HepG2 (cell line): ENCODE data around the gene TNS1. TPM values are rescaled to one million over a fixed set of nuclear protein-coding genes. Genes with fewer than 3 reads are reported as not detected.
A peak's percentile ranks its signal among the peaks of the same experiment; 100 is the strongest.

Experiments
- ATAC-seq: fragments of 200-7000 bp; cut with Tn5 transposase; 3 replicates; pipeline ENCODE4 v1.9.1; 2020; ENCODE audit warnings: mild to moderate bottlenecking, moderate library complexity
- BruUV-seq: library from RNA; stranded (reverse); fragments of 400-500 nt; replicated peaks from 2 replicates; lab custom pipeline; 2021; lab: Mats Ljungman, UMichigan
- CTCF ChIA-PET: fragments of 300-600 bp; formaldehyde crosslinking; extraction: SDS; loops from one replicate; lab custom pipeline; 2021; ENCODE audit warnings: low total read pairs, inconsistent platforms, low intra/inter-chr PET ratio; lab: Yijun Ruan, JAX
- POLR2A ChIA-PET: fragments of 350-600 bp; sonication (Branson Sonifier 250); formaldehyde crosslinking; loops from one replicate; lab custom pipeline; 2020; ENCODE audit warnings: antibody characterized with exemption, inconsistent platforms; lab: Yijun Ruan, JAX
- DNase-seq: peaks from one replicate; pipeline ENCODE4 v3.0.0-alpha.2; 2015; ENCODE audit warnings: low spot score
- FAIRE-seq: peaks from 3 replicates; lab custom pipeline; 2011; peaks lifted over from hg19 to GRCh38; lab: Jason Lieb, UNC
- H2AFZ ChIP-seq: one replicate; pipeline ENCODE4 v1.6.1; 2011; ENCODE audit warnings: low read length, inconsistent platforms
- H3K27ac ChIP-seq: fragments of 300-600 bp; 3 replicates; pipeline ENCODE4 v1.8.0; 2011; ENCODE audit warnings: mixed run types, mild to moderate bottlenecking, mixed read lengths, low read length, inconsistent platforms; ENCODE audit not compliant: insufficient read depth; ENCODE audit errors: extremely low read length
- H3K27me3 ChIP-seq, 2 experiments: fragments of 200-600 bp in 1 of 2; 2 replicates in 1 of 2; 3 replicates in 1 of 2; pipeline versions ENCODE4 v1.6.0 to v1.8.0; 2011; ENCODE audit warnings: low read length in 2 of 2, mild to moderate bottlenecking in 2 of 2, moderate library complexity in 2 of 2, inconsistent platforms in 1 of 2; ENCODE audit not compliant: insufficient read depth in 2 of 2, control insufficient read depth in 1 of 2
- H3K36me3 ChIP-seq, 2 experiments: fragments of 200-600 bp in 1 of 2; replicated peaks in 1 of 2; 2 replicates in 1 of 2; 3 replicates in 1 of 2; pipeline versions ENCODE4 v1.5.1 to v1.8.0; 2011; ENCODE audit warnings: low read length in 2 of 2, inconsistent platforms in 1 of 2; ENCODE audit not compliant: insufficient read depth in 2 of 2, control insufficient read depth in 1 of 2
- H3K4me1 ChIP-seq: 2 replicates; pipeline ENCODE4 v1.5.1; 2012; ENCODE audit warnings: low read length, inconsistent platforms; ENCODE audit not compliant: insufficient read depth
- H3K4me2 ChIP-seq: 2 replicates; pipeline ENCODE4 v1.6.0; 2011; ENCODE audit warnings: low read depth, low read length, inconsistent platforms
- H3K4me3 ChIP-seq, 3 experiments: fragments of 200-600 bp in 1 of 3; sonication (generic), shearing (Covaris generic) in 1 of 3; replicated peaks in 1 of 3; 2 replicates each; pipeline ENCODE4 v1.5.1; 2011 to 2016; ENCODE audit warnings: low read length in 3 of 3, inconsistent platforms in 2 of 3, low read depth in 2 of 3, mild to moderate bottlenecking in 2 of 3, control low read depth in 1 of 3, mixed read lengths in 1 of 3; ENCODE audit not compliant: insufficient read depth in 1 of 3
- H3K79me2 ChIP-seq: one replicate; pipeline ENCODE4 v1.6.1; 2011; ENCODE audit warnings: low read length, inconsistent platforms; ENCODE audit not compliant: insufficient read depth
- H3K9ac ChIP-seq: 2 replicates; pipeline ENCODE4 v1.6.0; 2011; ENCODE audit warnings: mild to moderate bottlenecking, low read depth, low read length, inconsistent platforms; ENCODE audit not compliant: insufficient read depth
- H3K9me3 ChIP-seq: 2 replicates; pipeline ENCODE4 v1.5.1; 2012; ENCODE audit warnings: mild to moderate bottlenecking, low read length
- H4K20me1 ChIP-seq: 2 replicates; pipeline ENCODE4 v1.6.0; 2011; ENCODE audit warnings: inconsistent platforms, mild to moderate bottlenecking, low read length, moderate library complexity; ENCODE audit not compliant: insufficient read depth
- BORCS8-MEF2B ChIP-seq: sonication (generic); formaldehyde crosslinking; IDR thresholded peaks from 2 replicates; pipeline ENCODE4 v1.8.0; 2022; ENCODE audit warnings: mild to moderate bottlenecking, missing genetic modification reagents
- FOXA3 ChIP-seq: IDR thresholded peaks from 2 replicates; pipeline ENCODE4 v1.6.1; 2016; ENCODE audit warnings: missing genetic modification reagents, missing compliant biosample characterization
- FOXP4 ChIP-seq: sonication (generic); formaldehyde crosslinking; IDR thresholded peaks from 2 replicates; pipeline ENCODE4 v1.4.0; 2020; ENCODE audit warnings: missing genetic modification reagents
- JARID2 ChIP-seq: sonication (generic); formaldehyde crosslinking; IDR thresholded peaks from 2 replicates; pipeline ENCODE4 v1.8.1; 2023; ENCODE audit warnings: missing genetic modification reagents, inconsistent platforms; ENCODE audit not compliant: insufficient replicate concordance
- MYPOP ChIP-seq: sonication (generic); formaldehyde crosslinking; IDR thresholded peaks from 2 replicates; pipeline ENCODE4 v1.8.1; 2023; ENCODE audit warnings: mild to moderate bottlenecking, moderate library complexity, missing genetic modification reagents
- NR2F1 ChIP-seq, 2 experiments: fragments of 450-650 bp in 1 of 2; formaldehyde crosslinking in 1 of 2; IDR thresholded peaks; 2 replicates each; pipeline versions ENCODE4 v1.5.0 to v1.6.1; 2016 to 2020; ENCODE audit warnings: mild to moderate bottlenecking in 1 of 2, missing compliant biosample characterization in 1 of 2, missing genetic modification reagents in 1 of 2, moderate library complexity in 1 of 2
- SNAPC4 ChIP-seq: sonication (generic); formaldehyde crosslinking; IDR thresholded peaks from 2 replicates; pipeline ENCODE4 v1.4.0; 2020; ENCODE audit warnings: mild to moderate bottlenecking, missing genetic modification reagents
- STAT5B ChIP-seq: sonication (generic); formaldehyde crosslinking; IDR thresholded peaks from 2 replicates; pipeline ENCODE4 v1.4.0; 2020; ENCODE audit warnings: missing genetic modification reagents
- YEATS2 ChIP-seq: sonication (generic); formaldehyde crosslinking; IDR thresholded peaks from 2 replicates; pipeline ENCODE4 v1.4.0; 2020; ENCODE audit warnings: missing genetic modification reagents, borderline replicate concordance
- ZNF136 ChIP-seq: sonication (generic); formaldehyde crosslinking; IDR thresholded peaks from 2 replicates; pipeline ENCODE4 v1.8.1; 2022; ENCODE audit warnings: low read depth, mild to moderate bottlenecking, moderate library complexity, missing genetic modification reagents
- ZNF704 ChIP-seq: sonication (generic); formaldehyde crosslinking; IDR thresholded peaks from 2 replicates; pipeline ENCODE4 v1.8.1; 2023; ENCODE audit warnings: mild to moderate bottlenecking, inconsistent platforms, moderate library complexity, missing genetic modification reagents, borderline replicate concordance
- WGBS: methylation state at CpG from one replicate; pipeline ENCODE4 v1.1.6; 2017; ENCODE audit warnings: low lambda C conversion rate; 5-methylcytosine and 5-hydroxymethylcytosine counted together
- in situ Hi-C: cut with HindIII; loops from 2 replicates; pipeline ENCODE4 v1.10.0; 2017; ENCODE audit warnings: low pct_unique_long_range_greater_than_20kb; ENCODE audit not compliant: extremely low pct_ligation_motif_present
- intact Hi-C: fragments of 100-400 bp; cut with micrococcal nuclease; formaldehyde crosslinking; loops from one replicate; pipeline ENCODE4 v1.10.0; 2022; ENCODE audit not compliant: unreplicated experiment
- polyA plus RNA-seq, 8 experiments: library from polyadenylated mRNA; depleted of rRNA in 3 of 8; stranded (reverse) in 7 of 8; unstranded in 1 of 8; fragments of >200 nt; fragmentation: Illumina TruSeq in 4 of 8; extraction: Trizol in 4 of 8; gene quantifications; 2 replicates each; pipeline versions ENCODE4 v1.2.1 to v1.2.3, GENCODE V29; 2011 to 2016; ENCODE audit warnings: low read depth in 4 of 8, missing spikeins in 1 of 8, mixed read lengths in 1 of 8; ENCODE audit not compliant: insufficient read depth in 1 of 8
- total RNA-seq, 5 experiments: library from RNA; depleted of rRNA; stranded (reverse); fragments of >200 nt; fragmentation: Illumina TruSeq; extraction: Trizol; gene quantifications; 2 replicates each; pipeline ENCODE4 v1.2.3, GENCODE V29; 2016; ENCODE audit warnings: low read depth in 1 of 5
- TF ChIP-seq, protein P1 (sequence below): sonication (generic); formaldehyde crosslinking; IDR thresholded peaks from 2 replicates; pipeline ENCODE4 v1.5.1; 2020; ENCODE audit warnings: mild to moderate bottlenecking, missing genetic modification reagents, borderline replicate concordance

Gene TNS1
- total and polyA plus RNA-seq, 2 of the 13 experiments (the other 11 are each of a cell fraction or from before 2014, with no cell fraction given), result 1.9 to 118 TPM

DNA sequence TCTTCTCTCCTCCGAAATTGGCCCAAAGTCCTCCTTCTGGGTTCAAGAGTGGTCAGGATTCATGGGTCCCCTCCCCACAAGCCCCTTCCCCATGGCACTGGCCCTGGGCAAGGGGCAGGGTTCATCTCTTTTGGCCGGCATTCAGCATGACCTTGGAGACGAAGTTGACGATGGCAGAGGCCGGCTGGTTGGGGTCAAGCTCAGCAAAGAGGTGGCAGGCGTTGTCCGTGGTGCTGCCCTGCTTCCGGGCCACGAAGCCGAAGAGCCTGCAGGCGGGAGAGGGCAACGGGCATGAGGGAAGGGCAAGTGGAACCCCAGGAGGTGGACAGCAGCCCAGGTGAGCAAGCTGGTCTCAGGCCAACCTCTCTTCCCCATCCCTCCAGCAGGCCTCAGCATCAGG is 198.5 kb downstream of the TNS1 start (continued):
- TF ChIP-seq FOXP4 (no peak), NR2F1 (CRISPR knock-in tag; IDR thresholded peaks at IDR 0.05) (0 out of 4 replicates have a peak, but pooled peaks of 1 of the 2 experiments have one; percentile 15)

DNA sequence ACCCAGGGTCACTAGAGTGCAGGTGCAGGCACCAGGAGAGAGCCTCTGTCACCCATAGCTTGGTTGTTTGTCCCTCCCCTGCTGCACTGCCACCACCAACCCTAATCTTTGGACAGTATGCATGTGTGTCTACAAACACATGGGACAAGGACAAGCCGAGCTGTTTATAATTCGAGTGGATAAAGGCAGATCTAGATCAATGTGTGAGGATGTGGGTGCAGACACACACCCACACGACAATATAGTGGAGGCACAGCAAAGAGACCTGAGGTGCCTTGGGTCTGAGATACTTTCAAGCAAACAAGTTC is 199.2 kb downstream of the TNS1 start:
- intact Hi-C loops (no loop called here), in situ Hi-C loops (no loop called here)
- CTCF ChIA-PET, result no interaction called here
- BruUV-seq, result no TSS peak
- no peaks in the 10 kb centered on the region for H3K79me2 ChIP-seq
- no peak overlapping the region for H3K4me3 ChIP-seq
- no peak for FAIRE-seq
- H3K27ac ChIP-seq, result no peak overlapping the region
- no peak overlapping the region for H3K4me2 ChIP-seq
- peaks cover 13% of the 10 kb centered on the region; the same call in 1 of the 2 replicates for H3K4me1 ChIP-seq
- no peaks in the 10 kb centered on the region for H3K27me3 ChIP-seq
- 53% methylated on average over 3 of the region's 3 CpGs for WGBS
- POLR2A ChIA-PET, result no interaction called here
- no peak for DNase-seq
- no peak overlapping the region for H3K9ac ChIP-seq
- peak; percentile 7; the same call in 2 of the 3 replicates for ATAC-seq
- no peaks in the 10 kb centered on the region for H3K9me3 ChIP-seq
- peaks cover 17% of the 10 kb centered on the region; the same call in 1 of the 2 replicates for H4K20me1 ChIP-seq
- no peak overlapping the region for H2AFZ ChIP-seq
- H3K36me3 ChIP-seq, result peaks cover 10% of the 10 kb centered on the region in 2 experiments
- no peak for TF ChIP-seq JARID2 (CRISPR knock-in tag)
- TF ChIP-seq SNAPC4, result no peak
- TF ChIP-seq BORCS8-MEF2B (CRISPR knock-in tag), result no peak
- no peak for TF ChIP-seq ZNF704 (CRISPR knock-in tag)
- TF ChIP-seq, protein P1, sequence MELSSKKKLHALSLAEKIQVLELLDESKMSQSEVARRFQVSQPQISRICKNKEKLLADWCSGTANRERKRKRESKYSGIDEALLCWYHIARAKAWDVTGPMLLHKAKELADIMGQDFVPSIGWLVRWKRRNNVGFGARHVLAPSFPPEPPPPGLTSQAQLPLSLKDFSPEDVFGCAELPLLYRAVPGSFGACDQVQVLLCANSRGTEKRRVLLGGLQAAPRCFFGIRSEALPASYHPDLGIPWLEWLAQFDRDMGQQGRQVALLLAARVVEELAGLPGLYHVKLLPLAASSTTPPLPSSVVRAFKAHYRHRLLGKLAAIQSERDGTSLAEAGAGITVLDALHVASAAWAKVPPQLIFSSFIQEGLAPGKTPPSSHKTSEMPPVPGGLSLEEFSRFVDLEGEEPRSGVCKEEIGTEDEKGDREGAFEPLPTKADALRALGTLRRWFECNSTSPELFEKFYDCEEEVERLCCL (CRISPR knock-in tag), result no peak
- no peak for TF ChIP-seq YEATS2
- no peak for TF ChIP-seq ZNF136 (CRISPR knock-in tag)
- TF ChIP-seq STAT5B (CRISPR knock-in tag), result no peak
- no peak for TF ChIP-seq FOXA3
- no peak for TF ChIP-seq MYPOP
